Measurements from ENCODE around the gene GNB1L.

GRCh38 chr22:19901577-19902244, 47.0 kb upstream of the GNB1L start:
- no peak for TF ChIP-seq POLR2A (IDR thresholded peaks at IDR 0.05)
- TF ChIP-seq, protein P1, sequence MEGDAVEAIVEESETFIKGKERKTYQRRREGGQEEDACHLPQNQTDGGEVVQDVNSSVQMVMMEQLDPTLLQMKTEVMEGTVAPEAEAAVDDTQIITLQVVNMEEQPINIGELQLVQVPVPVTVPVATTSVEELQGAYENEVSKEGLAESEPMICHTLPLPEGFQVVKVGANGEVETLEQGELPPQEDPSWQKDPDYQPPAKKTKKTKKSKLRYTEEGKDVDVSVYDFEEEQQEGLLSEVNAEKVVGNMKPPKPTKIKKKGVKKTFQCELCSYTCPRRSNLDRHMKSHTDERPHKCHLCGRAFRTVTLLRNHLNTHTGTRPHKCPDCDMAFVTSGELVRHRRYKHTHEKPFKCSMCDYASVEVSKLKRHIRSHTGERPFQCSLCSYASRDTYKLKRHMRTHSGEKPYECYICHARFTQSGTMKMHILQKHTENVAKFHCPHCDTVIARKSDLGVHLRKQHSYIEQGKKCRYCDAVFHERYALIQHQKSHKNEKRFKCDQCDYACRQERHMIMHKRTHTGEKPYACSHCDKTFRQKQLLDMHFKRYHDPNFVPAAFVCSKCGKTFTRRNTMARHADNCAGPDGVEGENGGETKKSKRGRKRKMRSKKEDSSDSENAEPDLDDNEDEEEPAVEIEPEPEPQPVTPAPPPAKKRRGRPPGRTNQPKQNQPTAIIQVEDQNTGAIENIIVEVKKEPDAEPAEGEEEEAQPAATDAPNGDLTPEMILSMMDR (IDR thresholded peaks at IDR 0.05), result no peak
